NOMO-1 treated with DMSO at 0.1 percent for 48 hours (cell line): ENCODE results near the gene RFX2.
A peak's percentile ranks its signal among the peaks of the same experiment; 100 is the strongest.

Experiments used
- DNase-seq: peaks from one replicate; lab custom pipeline; 2025; ENCODE audit not compliant: unreplicated experiment; lab: John Stamatoyannopoulos, UW

Gene RFX2

DNA sequence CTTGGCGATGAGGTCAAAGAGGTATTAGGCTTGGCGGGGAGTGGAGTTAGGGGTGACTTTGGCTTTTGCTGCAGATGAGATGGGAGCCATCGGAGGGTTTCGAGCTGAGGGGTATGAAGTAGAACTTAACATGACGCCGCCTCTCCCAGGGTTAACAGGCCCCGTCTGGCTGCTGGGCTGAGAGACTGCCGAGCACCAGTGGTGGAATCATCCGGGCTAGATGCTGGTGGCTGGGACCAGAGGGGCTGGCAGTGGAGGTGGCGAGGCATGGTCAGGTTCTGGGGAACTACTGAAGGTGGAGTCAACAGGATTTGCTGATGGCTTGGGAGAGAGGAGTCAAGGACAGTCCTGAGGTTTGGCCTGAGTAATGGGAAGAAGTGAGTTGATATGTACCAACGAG lies 4.9 kb downstream of the RFX2 start:
- no peak for DNase-seq

DNA sequence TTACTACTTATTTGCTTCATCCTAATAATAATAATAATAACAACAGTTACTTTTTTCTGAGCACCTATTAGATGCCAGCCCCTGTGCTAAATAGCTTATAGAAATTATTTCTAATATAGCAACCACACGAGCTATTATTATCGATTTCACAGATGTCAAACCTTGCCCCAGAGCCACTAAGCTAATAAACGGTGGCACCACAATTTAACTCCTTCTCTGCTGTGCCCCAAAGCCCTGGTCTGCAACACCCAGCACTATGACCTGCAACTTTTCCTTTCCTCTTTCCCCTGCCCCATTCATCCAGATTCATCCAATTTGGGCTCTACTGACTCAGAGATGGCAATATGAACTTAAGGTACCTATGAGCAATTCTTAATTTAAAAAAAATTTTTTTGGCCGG lies 6.4 kb downstream of the RFX2 start:
- DNase-seq = no peak

GRCh38 chr19:6103217-6103644 lies 7.1 kb downstream of the RFX2 start:
- no peak for DNase-seq

GRCh38 chr19:6101991-6102390 lies 8.3 kb downstream of the RFX2 start:
- peak; percentile 36 for DNase-seq

DNA sequence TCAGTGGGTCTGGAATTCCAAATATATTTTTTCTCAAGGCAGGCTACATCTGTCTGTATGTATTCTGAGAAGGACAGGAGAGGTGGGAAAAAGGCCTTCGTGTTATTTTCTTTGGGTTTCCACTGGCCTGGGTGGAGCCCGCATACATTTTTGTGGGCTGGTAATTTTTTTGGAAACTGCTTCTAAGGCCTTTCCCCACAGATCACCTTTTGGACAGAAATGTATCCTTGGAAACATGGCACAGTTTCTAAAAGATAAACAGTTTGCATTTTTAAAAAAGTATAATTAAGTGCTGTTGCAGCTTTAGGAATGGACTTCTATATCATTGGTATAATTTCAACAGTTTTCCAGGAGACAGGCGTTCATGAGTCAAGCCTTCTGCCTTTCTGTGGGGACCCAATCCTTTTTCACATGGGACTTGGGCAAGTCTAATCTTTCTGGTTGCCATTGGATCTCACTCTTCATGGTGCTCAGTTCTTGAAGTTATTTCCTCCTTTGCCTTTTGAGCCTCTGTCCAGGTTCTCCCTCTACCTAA lies 8.9 kb downstream of the RFX2 start:
- DNase-seq = no peak

- DNase-seq = peak; percentile 98
Observed at GRCh38 chr19:6100284-6100915, 9.9 kb downstream of the RFX2 start.

GRCh38 chr19:6099599-6099998 lies 10.7 kb downstream of the RFX2 start:
- DNase-seq = peak; percentile 38

DNA sequence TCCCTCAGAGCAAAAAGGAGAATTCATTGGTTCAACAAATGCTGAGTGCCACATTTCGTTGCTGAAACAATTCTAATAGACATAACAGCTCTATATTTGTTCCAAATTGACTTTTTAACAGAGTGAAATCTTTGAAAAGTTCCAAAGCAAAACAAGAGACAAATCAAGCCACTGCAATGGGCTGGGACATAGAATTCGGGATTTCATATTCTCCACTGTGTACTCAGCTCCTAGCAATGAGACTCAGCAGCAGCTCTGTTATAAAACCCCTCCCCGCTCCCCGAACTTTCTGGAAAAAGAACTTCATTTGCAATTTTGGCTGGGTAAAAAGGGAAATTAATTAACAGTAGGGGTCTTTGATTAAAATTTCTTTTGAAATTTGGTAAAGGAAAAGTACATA lies 11.3 kb downstream of the RFX2 start:
- no peak for DNase-seq

- no peak for DNase-seq
Observed at GRCh38 chr19:6098574-6098973, 11.7 kb downstream of the RFX2 start.

GRCh38 chr19:6097911-6098310 lies 12.4 kb downstream of the RFX2 start:
- DNase-seq = no peak

DNA sequence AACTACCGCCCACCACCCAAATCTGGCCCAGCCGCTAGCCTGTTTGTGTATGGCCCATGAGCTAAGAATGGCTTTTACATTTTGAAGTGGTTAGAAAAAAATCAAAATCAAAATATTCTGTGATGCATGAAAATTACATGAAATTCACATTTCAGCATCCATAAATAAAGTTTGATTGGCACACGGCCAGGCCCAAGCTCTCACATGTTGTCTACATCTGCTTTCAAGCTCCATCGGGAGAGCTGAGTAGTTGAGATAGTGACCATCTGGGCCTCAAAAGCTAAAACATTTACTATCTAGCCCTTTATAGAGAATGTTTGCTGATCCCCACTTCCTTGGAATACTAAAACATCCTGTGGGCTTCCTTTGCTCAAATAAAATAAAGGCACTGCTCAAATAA lies 14.5 kb downstream of the RFX2 start:
- no peak for DNase-seq

DNA sequence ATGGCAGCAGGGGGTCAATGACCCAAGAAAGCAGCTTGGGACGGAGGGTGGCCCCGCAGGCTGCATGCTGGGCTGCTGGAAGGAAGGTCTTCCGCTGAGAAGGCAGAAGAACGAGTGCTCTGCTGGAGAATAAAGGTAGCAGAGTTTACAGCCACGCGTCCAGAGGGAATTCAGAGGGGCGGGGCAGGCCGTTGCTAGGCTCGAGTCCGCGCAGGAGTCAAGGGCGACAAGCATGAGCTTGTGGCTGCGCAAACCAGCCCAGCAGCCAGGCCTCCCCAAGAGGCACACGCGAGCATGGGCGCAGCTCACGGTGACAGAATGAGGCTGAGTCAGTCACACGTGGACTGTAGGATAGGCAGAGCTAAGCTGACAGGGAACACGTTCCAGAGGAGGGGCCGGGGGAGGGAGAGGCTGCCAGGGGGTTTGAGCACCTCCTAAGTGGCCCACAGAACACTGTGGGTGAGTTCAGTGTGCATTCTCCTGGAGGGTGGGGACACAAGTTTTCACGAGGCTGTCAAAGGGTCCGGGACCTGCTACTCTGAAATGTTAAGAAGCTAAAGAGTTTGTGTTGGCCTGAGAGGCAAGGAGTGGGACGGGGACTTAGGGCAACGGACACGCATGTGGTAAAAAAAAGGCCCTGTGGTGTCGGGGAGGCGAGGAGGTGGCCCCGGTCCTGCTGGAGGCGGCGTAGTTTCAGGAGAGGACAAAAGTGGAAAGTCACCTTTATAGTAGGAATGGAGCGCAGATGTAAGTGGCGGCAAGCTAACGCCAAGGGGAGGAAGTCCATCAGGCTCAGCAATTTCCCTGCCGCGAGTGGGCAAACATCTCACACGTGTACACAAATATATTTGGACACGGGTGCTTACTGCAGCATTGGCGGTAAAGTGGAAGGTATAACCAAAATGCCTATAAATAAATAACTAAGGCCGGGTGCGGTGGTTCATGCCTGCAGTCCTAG lies 17.7 kb downstream of the RFX2 start:
- no peak for DNase-seq

DNA sequence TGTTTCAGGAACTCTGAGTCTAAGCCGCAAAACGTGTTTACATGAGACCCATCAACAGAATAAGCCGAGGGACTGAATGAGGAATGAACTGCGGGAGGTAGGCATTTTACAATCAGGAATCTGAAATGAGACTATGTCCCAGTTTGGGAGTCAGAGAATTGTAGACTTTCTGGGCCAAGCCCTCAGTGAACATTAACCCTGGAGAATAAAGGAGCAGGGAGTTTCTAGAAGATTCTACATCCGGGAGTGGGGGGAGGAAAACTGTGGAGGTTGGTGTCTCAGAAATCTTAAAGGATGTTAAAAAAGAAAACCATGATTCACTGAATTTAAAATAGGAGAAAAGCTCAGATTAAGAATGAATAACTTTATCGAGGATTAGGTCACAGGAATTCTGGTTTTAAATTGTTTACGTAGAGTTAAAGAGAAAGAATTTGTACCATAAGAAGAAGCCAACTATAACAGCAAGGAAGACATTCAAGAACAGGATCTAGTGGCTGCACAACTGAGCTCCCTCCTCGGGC lies 18.5 kb downstream of the RFX2 start:
- DNase-seq = no peak

- DNase-seq = no peak
Observed at GRCh38 chr19:6090634-6091033, 19.7 kb downstream of the RFX2 start.

- DNase-seq = no peak
Observed at GRCh38 chr19:6088602-6089049, 21.7 kb downstream of the RFX2 start.

GRCh38 chr19:6087074-6087571 lies 23.2 kb downstream of the RFX2 start:
- no peak for DNase-seq

DNA sequence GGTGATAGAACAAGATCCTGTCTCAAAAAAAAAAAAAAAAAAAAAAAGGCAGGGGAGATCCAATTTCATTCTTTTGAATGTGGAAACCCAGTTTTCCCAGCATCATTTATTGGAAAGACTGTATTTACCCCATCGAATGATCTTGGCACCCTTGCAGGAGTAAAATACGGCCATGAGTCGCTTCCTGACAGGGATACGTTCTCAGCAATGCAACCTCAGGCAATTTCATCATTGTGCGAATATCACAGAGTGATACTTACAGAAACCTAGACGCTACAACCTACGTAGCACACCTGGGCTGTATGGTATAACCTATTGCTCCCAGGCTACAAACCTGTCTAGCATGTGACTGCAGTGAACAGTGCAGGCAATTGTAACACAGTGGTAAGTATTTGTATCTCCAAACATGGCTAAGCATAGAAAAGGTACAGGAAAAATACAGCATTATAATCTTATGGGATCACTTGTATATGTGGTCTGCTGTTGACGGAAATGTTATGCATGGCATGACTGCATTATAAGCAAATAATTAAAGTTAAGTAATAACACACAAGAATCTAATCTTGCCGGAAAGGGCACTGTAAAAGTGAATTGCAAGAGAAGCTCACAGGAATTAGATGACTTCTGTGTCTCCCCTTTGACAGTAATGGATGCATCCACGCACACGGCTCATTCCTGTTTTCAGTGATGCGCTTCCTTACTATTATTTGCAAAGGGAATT lies 24.1 kb downstream of the RFX2 start:
- DNase-seq = no peak

GRCh38 chr19:6084821-6085220 lies 25.5 kb downstream of the RFX2 start:
- no peak for DNase-seq

GRCh38 chr19:6079107-6079506 lies 31.2 kb downstream of the RFX2 start:
- DNase-seq = no peak

- DNase-seq = no peak
Observed at GRCh38 chr19:6078068-6078467, 32.2 kb downstream of the RFX2 start.
